NCI-H146 treated with DMSO at 0.1 percent for 48 hours (cell line): ENCODE results near the gene NCBP1.
A peak's percentile ranks its signal among the peaks of the same experiment; 100 is the strongest.
"Not testable (repeated sequence)": the region's sequence is repeated elsewhere in the genome, so short reads cannot be mapped to it uniquely, and the experiment has no call there.

Source experiments
- DNase-seq: peaks from one replicate; lab custom pipeline; 2025; ENCODE audit not compliant: unreplicated experiment; lab: John Stamatoyannopoulos, UW

NCBP1 gene

DNA sequence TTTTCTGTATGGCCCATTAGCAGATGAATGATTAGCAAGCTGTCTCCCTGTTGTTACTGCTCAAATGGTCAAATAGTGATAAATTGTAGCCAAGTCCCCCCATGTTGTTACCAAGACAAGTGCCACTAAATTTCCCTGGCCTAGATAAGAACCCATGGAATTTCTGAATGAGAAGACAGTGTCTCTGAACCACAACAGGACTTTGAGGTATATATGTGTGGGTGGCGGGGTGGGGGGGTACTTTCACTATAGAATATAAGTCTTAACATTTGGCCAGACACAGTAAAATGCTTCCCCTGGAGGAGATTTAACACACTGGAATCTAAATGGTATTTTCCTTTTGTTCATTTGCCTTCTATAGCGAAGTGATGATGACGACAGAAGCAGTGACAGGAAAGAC lies 34.9 kb downstream of the NCBP1 start:
- DNase-seq, result no peak

DNA sequence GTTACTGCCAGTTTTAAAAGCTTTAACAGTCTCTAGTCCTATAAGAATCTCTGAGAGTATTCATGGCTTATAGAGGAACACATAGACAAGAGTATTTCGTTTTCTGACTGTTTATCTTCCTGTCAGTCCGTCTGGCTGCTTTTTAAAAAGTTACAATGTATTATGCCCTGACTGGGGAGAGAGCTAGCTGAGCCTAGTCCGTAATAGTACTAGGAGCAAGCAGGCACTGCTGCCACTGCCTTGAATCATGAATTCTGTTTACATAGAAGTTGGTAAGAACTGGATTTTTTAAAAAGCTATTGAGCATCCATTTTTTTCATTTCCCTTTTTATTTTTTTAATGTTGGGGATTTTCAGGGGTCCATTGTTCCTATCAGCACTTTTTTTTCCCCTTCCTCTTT lies 37.0 kb downstream of the NCBP1 start:
- no peak for DNase-seq

DNA sequence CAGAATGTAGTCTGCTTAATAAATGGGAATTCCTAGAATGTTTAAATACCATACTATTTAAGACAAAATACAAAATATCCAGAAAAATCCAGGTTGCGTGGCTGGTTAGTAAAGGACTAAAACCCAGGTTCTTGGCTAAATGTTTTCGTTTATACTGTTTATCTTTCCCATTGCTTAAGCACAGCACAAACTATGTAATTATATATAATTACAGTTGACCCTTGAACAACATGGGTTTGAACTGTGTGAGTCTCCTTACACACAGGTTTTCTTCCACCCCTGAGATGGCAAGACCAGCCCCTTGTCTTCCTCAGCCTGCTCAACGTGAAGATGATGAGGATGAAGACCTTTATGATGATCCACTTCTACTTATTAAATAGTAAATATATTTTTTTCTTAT lies 38.8 kb downstream of the NCBP1 start:
- no peak for DNase-seq

DNA sequence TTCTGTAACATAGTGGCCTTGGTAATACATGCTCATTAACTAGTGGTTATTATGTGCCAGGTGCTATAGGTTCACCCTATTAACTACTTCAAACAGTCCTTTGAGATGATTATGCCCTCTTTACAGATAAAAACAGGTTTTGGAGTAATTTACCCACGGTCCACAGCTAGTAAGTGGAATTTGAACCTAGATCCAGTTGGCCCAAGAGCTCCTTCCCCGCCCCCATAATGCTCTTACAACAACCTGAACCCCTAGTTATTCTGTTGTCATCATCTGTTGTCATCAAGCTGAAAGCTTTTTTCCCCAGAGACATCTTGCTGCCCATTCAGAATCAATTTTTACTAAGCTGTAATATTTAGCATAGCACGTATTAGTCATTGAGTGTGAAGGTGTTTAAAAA lies 40.3 kb downstream of the NCBP1 start:
- DNase-seq, result no peak

DNA sequence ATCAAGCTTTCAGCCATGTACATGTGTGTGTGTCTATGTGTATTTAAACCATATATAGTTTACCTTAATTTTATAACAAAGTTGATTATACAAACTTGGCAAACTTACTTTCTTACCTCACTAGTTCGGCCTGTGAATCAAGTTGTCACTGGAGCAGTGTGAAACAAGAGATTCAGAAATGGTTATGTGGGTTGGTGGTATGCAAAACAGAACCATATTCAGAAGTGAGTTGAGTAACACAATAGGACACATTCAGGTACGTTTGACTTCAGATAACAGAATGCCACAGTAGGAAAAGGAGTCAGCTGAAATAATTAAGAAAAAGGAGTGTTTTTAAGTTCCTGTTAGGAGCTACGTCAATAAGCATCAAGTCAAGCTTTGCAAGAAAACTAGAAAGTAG lies 42.0 kb downstream of the NCBP1 start:
- no peak for DNase-seq

DNA sequence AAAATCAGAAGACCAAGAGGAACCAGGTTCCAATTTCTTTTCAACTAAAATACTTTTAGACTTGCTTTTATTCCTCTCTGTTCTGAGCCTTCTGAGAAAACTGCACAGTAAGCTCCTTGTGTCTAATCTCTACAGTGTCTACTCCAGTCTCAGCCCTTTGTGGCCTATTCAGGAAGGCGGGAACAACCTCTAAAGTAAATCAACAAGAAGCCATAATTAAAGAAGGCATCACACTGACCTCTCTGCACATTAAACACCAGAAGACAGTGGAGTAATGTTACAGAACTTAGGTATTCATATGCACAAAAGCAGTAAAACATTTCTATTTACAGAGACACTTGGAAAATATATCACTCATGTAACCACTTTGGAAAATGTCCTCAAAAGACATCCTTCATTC lies 48.6 kb downstream of the NCBP1 start:
- DNase-seq, result no peak

DNA sequence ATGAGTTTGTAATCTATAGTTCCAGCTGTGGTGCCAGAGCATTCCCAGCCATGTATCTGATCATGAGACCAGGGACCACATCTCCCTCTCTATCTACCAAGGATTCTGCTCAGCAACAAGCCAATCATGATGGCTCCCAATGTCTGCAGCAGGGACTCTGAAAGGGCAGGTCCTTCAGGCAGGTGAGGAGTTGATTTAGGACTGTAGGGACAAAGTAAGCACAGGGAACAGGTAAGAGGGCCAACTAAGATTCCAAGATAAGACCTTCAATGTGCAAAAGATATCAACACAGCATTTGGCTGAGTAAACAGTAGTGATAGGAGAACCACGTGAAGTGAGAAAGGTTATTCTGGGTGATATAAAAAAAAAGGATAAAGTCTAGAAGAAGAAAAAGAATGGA lies 55.0 kb downstream of the NCBP1 start:
- no peak for DNase-seq

DNA sequence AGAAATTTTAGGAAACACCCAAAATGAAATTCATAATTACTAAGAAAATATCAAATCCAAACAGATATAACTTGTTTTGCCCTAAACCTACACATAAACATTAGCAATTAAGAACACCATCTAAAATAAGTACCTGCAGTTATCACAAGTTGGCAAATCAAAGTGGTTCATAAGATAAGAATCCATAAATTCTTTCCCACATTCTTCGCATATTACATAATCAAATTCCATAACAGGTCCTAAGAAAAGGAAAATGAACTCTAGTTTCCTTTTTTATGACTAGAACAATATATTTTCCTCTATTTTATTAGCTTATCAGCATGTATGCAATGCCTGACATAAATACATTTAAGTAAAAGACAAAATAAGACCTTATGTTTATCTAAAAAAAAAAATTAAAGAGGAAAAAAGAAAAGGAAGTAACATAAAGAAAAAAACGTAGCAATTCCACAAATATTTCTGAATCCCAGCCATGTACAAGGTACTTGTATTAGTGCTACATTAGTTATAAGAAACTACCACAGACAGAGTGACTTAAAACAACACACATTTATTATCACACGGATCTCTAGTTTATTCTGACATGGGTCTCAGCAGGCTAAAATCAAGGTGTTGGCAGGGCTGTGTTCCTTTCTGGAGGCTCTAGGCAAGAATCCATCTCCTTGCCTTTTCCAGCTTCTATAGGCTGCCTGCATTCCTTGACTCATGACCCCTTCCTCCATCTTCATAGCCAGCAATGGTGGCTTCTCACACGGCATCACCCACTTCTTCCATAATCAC lies 56.0 kb downstream of the NCBP1 start:
- DNase-seq, result no peak

DNA sequence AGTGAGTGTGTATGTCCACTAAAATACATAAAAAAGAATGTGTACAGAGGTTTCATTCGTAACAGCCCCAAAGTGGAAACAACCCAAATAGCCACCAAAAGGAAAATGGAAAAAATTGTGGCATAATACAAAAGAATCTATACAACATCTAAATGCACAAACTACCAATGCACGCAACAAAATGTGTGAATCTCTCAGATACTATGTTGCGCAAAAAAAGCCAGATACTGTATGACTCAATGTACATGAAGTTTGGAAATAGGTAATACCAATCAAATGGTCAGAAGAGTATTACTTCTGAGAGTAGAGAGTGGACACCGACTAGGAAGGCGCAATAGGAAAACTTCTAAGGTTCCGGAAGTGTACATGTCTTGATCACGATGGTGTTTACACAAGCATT lies 61.1 kb downstream of the NCBP1 start:
- DNase-seq, result no peak

DNA sequence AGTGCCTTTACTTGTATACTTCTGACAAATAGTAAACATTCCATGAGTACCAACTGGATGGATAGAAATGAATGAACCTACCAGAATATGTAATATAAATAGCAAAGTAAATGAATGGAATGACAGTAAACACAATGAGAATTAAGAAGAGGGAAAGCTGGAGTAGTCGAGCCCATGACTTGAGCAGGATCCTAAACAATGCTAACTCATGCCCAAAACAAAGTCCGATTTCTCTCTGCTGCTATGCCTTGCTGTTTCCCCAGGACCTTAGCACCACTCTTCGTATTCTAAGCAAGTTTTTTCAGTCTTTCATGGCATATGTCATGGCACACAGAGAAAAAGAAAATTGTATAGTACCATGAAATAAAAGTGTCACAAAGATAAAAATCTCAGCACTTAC lies 61.8 kb downstream of the NCBP1 start:
- no peak for DNase-seq

DNA sequence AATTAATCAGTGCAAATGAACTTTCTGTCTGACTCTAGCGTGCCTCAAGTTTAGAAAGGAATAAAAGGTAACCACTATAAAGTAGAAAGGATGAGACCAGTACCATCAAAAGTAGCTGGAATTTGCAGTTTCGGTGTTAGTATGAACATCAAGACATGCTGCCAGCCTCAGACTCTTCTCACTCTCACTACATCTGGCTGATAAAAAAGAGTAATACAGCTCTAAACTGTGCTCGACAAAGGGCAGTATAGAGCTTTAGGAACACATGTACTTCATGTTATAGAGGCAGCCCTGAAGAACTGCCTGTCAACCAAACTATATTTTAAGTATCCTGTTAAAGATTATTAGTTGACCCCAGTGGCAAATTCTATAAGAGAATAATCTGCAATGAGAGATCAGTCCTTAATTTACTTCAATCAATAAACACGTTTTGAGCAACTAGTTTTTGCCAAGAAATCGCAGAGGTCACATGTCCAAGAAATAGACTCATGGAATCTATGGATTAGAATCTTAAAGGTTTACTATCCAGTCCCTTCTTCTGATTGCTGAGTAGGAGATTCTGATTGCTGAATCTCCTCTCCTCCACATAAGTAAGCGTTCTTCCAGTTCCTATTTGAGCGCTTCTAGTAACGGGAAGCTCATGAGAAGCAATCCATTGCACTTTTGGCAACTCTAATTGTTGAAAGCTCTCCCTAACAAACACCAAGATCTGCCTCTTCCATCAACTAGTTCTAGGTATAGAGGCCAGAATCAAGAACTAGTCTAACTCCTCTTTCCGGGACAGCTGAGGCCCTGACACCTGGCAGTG lies 62.6 kb downstream of the NCBP1 start:
- no peak for DNase-seq

DNA sequence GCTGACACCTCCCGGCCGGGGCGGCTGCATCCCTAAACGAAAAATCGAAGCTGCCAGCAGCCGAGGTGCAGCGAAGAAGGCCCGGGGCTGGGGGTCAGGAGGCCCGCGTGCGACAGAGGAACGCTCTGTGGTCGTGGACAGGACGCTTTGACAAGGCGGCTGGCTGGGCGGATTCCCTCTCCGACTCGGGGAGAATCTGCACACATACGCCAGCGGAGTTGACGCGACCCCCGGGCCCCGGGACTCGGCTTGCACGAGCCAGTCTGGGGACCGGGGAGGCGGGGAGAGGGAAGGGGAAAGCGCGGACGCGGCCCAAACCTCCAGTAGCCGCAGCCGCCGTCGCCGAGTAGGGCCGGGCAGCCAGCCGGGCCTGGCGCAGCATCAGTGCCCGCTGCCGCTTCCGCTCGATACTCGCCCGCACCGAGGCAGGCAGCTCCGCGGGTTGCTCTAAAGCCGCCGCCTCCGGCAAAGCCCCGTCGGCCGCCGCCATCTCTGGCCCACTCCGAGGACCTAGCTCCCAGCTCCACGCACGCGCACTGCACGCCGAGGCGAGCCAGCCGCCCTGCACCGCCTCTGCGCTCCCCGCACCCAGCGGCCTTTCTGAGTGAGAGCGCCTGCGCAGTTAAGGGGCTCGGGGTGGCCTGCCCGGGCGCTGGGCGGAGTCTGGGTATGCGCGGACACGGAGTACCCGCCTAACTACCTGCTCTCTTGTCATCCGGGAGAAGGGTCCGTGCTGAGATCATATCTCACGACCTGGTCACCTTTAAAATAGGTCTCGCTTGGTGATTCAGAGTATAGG lies 63.4 kb downstream of the NCBP1 start, which contains the start of gene XPA:
Gene XPA (minus strand): TSS at position 538 of the 799 bp plus-strand sequence. CDS start 48 bp downstream, at position 490.
- peak; percentile 83 for DNase-seq

DNA sequence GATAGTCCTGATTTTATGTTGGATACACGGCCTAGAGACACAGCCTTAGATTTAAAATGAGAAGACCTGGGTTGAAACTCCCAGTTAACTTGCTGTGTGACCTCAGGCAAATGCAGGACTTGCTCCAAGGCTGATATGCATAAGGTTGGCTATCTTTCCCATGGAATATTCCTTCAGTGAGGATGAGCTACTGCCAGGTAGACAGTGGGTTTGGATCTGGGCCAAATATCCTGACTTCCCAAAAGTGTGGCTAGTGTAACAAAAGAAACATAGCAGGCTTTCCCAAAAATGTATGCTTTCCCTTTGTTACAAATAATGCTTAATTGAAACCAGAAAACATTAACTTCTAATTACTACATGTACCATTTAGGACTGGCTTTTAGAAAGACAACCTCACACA lies 64.2 kb downstream of the NCBP1 start:
- no peak for DNase-seq

DNA sequence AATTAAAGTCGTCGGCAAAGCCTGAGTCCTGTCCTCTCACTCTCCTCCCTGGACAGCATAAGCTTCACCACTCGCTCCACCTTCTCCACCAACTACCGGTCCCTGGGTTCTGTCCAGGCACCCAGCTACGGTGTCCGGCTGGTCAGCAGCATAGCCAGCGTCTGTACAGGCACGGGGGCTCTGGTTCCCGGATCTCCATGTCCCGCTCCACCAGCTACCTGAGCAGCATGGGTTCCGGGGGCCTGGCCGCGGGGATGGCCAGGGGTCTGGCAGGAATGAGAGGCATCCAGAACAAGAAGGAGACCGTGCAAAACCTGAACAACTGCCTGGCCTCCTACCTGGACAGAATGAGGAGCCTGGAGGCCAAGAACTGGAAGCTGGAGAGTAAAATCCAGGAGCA lies 65.2 kb downstream of the NCBP1 start:
- no peak for DNase-seq

DNA sequence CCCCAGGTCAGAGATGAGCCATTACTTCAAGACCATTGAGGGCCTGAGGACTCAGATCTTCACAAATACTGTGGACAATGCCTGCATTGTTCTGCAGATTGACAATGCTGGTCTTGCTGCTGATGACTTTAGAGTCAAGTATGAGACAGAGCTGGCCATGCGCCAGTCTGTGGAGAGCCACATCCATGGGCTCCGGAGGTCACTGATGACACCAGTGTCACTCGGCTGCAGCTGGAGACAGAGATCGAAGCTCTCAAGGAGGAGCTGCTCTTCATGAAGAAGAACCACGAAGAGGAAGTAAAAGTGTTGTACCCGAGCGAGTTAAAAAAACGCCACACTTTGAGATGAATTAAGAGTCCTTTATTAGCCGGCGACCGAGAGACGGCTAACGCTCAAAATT lies 65.7 kb downstream of the NCBP1 start:
- DNase-seq, result not testable (repeated sequence)

DNA sequence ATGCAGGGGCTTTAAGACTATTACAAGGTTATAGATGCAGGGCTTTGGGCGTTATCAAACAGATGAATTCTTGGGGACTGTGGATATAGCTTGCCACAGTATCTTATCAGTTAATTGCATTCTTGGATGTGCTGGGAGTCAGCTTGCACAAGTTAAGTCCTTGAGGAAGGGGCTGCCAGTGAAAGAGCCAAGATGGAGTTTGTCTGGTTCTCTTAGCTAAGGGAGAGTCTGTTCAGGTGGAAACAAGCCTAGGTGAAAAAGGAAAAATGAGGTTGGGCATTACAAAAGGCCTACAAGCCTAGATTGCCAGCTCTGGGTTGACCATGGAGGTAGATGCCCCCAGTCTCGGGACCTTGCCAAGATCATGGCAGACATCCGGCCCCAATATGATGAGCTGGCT lies 66.2 kb downstream of the NCBP1 start:
- DNase-seq, result not testable (repeated sequence)

DNA sequence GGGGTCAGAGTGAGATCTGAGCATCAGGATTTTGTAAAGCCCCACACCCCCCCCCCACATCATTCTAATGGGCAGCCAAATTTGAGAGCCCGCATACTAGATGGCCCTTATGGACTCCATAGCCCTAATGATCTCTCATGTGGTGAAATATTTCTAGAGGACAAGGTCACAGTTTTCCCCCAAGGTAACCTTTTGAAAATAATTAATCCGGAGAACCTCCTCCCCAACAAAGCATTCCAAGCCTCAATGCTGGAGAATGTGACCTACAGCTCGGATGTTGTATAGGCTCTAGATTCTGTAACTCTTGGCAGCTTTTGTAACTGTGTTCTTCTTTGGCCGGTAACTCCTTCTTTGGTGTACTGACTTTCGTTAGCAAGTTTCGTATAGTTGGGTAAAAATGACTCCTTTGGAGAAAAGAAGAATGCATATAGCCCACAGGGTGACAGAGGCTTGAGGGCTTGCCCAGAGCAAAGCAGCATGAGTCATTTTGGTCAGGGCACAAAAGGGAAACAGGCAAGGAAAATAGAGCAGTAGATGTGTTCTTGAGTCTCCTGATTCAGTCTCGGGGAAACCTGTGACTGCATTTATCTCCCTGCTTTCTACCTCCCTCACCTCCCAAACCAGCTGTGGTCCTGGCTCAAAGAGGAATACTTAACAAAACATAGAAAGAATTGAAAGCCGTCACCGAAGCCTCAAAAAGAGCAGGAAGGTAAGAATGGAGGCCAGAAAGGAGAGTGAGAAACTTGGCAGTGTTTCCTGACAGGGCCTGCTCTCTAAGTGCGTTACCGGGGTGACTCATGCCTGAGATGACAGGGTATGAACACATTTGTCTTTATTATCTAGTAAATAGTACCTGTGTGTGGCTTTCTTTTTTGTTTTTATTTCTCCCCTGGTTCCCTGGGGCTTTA lies 70.1 kb downstream of the NCBP1 start:
- no peak for DNase-seq

DNA sequence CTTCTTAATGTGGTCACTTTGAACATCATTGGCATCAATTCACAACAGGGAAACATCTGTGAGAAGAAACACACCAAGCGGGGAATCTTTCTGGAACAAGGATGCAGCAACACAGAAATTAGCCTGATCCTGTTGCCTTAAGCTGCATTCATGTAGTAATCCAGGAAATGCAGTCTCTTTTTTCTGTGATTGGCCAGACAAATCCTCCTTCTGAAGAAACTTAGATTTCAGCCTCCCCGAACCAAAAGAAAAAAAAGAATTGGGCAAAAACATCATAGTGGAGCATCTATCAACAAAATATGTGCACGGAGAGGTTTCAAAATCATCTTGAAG lies 70.7 kb downstream of the NCBP1 start:
- no peak for DNase-seq

DNA sequence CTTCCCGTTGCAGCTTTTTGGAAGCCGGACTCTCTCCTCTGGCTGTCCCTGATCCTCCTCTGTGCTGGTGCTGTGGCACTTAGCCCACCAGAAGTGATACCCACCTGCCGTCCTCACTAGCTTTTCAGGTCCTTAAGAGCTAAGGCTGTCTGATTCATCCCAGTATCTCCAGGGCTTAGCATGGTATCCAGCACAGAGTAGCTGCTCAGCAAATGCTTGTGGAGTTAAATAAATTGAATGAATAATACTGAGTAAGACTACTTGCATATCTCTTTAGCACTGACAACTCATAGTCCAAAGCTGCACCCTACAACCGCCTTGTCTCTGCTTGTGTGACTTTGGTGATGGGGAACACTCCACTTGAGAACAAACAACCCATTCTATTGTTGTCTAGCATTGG lies 71.2 kb downstream of the NCBP1 start:
- no peak for DNase-seq

DNA sequence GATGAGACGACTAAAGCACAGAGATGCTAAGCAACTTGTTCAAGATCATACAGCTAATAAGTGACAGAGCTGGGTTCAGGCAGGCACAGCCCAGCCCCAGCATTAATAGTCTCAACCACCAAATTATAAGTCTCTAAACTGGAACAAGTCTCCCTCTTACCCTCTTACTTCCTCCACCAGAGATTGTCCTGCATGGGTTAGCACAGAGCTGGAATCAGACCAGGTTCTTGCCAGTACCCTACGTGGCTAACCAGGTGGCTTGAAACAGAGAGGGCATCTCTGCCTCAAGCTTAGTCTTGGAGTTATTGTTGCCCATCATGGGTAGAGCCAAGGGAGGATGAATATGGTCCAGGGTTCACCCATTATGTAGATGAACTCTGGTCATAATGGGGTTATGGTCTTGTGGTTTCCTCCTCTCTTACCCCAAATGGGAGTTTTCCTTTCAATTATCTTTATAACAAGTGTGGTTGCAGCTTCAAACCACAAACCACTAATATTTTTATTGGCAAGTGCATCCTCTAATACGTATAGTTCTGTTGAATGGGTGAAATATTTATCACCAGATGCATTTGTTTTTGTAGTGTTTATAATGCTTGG lies 71.8 kb downstream of the NCBP1 start:
- no peak for DNase-seq
